HG02588 (cell line): ENCODE data around the gene OR4F15.
"Not testable (repeated sequence)": the region's sequence is repeated elsewhere in the genome, so short reads cannot be mapped to it uniquely, and the experiment has no call there.

Experiments
- ATAC-seq: cut with Tn5 transposase; IDR thresholded peaks from one replicate; pipeline ENCODE4 v1.9.1; 2021; ENCODE audit warnings: mild to moderate bottlenecking, moderate library complexity; ENCODE audit not compliant: unreplicated experiment

The OR4F15 gene, protein sequence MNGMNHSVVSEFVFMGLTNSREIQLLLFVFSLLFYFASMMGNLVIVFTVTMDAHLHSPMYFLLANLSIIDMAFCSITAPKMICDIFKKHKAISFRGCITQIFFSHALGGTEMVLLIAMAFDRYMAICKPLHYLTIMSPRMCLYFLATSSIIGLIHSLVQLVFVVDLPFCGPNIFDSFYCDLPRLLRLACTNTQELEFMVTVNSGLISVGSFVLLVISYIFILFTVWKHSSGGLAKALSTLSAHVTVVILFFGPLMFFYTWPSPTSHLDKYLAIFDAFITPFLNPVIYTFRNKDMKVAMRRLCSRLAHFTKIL

GRCh38 chr15:101811902-101812301, at the start of gene OR4F15:
Gene OR4F15, plus strand, starts transcription at chr15:101812202. Its CDS starts 5,985 bp downstream, at chr15:101818187.
- no peak for ATAC-seq

DNA sequence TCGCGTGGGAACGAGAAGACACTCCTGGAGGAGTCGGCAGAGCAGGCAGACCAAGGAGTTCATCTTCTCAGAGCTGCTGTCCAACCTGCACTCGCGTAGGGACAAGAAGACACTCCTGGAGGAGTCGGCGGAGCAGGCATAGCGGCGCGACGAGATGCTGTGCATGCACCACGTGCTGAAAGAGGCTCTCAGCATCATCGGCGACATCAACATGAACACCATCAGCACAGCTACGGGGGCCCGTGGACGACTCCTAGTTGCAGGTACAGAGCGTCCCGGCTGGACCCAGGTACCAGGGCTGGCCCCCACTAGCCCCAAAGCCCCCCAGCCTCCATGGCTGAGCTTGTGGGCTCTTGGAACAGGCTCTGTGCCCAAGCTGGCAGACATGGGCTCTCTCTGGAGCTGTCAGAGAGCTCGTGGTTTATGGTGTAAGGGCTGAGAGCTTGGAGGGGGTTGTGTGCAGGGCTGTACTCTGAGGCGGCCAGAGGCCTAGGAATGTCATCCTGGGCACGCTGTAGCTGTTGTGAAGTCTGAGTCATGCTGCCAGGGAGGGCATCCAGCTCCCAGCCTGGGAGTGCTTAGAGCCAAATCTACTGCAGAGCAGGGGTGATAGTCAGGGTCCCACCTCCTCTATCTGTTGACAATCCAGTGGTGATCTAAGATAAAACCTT, 47.2 kb upstream of the OR4F15 start:
- not testable (repeated sequence) for ATAC-seq

DNA sequence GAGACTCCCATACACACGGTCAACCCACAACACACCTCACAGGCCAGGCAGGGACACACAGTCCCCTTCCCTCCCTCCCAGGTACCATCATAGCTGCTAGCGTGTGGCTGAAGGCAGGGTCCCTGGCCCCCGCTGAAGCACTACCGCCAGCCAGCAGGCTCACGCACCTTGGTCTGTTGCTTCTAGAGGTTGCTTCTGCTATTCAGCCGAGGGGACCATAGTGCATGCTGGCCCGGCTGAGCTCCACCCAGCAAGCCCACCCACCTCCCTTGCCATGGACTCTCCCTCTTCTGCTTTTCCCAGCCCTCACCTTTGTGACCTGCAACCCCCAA, 46.7 kb upstream of the OR4F15 start:
- not testable (repeated sequence) for ATAC-seq

GRCh38 chr15:101765772-101766456, 46.1 kb upstream of the OR4F15 start:
- no peak for ATAC-seq

DNA sequence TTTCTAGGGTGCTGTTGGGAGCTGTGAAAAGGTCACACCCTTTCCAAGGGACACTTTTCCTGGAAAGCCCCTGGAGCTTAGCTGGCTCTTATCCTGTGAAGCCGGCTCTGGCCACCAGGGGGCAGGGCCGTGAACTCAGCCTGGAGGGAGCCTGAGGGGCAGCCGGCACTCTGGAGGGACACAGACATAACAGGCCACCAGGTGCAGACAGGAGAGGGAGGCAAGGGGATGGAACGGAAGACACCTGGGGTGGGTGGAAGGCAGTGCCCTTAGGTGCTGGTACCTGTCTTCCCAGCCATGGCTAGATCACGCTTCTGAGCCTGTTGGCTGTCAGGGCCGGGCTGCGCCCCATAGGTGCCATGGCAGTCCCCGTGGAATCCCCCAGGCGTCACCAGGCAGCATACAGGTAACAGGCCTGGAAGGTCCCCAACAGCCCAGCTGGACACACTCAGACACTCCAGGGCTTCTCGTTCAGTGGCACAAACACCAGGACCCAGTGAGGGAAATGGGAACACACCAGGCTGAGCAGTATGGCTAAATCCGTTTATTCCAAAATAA, 44.8 kb upstream of the OR4F15 start:
- ATAC-seq, result not testable (repeated sequence)

DNA sequence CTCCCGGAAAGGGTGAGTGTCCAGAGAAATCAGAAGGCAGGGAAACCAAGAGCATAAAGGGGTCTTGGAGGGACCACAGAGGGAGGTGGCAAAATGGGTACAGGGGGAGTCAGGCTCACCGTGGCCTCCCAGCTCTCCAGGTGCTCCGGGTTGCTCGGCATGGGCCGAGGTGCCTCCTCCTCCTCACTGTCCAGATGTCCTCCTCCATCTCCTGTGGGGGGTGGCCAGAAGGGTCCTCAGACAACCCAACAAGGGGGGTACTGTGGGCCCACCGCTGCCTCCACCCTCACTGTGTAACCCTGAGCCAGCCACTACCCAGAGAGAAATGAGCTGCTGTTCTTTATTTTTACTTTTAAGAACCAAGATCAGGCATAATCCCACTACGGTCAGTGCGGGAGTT, 39.1 kb upstream of the OR4F15 start:
- ATAC-seq, result no peak

GRCh38 chr15:101773496-101774100, 38.4 kb upstream of the OR4F15 start:
- no peak for ATAC-seq

- no peak for ATAC-seq
Measured at GRCh38 chr15:101775136-101775535, 36.9 kb upstream of the OR4F15 start.

DNA sequence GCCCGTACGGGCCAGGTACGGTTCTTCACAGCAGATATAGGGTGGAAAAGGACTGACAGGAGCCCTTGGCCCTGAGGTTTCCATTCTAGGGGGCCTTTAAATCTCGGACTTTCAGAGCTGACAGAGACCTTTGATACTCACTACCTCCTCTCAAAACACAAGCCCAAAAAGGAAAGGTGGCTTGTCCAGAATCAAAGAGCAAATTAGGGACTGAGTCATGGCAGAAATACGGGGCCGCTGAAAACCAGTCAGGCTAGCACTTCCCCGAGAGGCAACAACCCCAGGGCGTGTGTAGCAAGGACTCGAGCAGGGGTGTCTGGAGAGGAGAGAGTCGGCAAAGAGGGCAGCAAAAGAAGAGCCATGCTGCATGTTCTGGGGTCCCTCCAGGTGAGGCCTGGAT, 33.4 kb upstream of the OR4F15 start:
- not testable (repeated sequence) for ATAC-seq

GRCh38 chr15:101780225-101780624, 31.8 kb upstream of the OR4F15 start:
- not testable (repeated sequence) for ATAC-seq

- ATAC-seq, result no peak
Measured at GRCh38 chr15:101781928-101782327, 30.1 kb upstream of the OR4F15 start.

GRCh38 chr15:101784644-101785043, 27.4 kb upstream of the OR4F15 start:
- no peak for ATAC-seq

GRCh38 chr15:101786422-101786821, 25.6 kb upstream of the OR4F15 start:
- ATAC-seq, result not testable (repeated sequence)

- not testable (repeated sequence) for ATAC-seq
Measured at GRCh38 chr15:101788001-101788400, 24.0 kb upstream of the OR4F15 start.

- not testable (repeated sequence) for ATAC-seq
Measured at GRCh38 chr15:101788503-101789269, 23.3 kb upstream of the OR4F15 start.

DNA sequence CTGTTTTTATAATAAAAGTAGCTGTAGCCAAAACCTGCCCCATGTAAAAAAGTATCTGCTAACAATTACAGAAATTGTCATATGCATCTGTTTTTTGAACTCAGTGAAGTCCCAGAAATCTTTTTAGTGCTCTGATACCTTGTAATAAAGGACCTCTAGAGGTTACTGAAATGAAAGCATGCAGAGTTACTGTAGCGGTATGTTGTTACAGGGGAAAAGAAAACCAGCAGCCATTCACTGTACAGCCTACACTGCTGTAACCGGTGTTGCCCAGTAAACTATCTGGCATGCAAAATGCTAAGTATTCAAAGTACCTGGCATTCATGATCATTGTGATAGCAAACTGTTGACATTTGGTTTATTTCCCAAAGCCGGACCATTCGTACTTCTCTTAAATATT, 21.3 kb upstream of the OR4F15 start:
- not testable (repeated sequence) for ATAC-seq

DNA sequence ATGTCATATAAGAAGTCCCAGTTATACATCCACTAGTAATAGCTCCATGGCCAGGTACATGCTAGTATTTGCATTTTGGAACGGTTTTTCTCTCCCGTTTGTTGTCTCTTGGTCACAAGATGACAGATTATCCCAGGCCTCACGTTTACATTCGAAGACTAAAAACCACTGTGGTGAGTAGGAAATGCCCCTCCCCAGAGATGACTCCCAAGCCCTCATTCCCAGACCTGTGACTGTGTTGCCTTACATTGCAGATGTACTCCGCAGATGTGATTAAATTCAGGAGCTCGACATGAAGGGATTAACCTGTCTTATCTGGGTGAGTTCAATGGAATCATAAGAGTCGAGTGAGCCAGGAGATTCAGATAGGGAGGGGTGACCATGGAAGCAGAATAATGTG, 18.0 kb upstream of the OR4F15 start:
- not testable (repeated sequence) for ATAC-seq

DNA sequence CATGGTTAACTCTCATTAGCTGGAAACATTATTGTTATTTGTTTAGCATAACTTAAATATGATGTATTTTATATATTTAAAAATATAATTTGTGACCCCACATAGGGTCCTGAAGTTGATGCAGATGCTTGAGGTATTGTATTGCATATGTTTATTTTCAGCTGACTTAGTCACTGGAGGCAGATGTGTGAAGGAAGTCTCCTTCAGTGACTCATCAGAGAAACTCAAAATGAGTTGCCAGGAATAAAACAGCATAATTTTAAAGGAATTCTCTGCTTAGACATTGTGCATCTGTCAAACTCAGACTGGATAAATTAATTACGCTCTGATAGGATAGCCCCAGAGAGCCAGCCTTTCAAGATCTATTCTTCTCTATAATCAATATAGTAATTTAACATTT, 16.5 kb upstream of the OR4F15 start:
- ATAC-seq, result no peak

- ATAC-seq, result no peak
Measured at GRCh38 chr15:101799665-101800064, 12.3 kb upstream of the OR4F15 start.

GRCh38 chr15:101801048-101801447, 11.0 kb upstream of the OR4F15 start:
- no peak for ATAC-seq
